Liver (tissue), 9 donors: ENCODE results near the gene EFHD1. TPM values are rescaled to one million over a fixed set of nuclear protein-coding genes. Genes with fewer than 3 reads are reported as not detected.

ENCODE experiments used
- DNase-seq: peaks from one replicate; pipeline ENCODE4 v3.0.0-alpha.2; 2017; ENCODE audit warnings: low spot score
- H3K27ac ChIP-seq, 2 donors: one replicate each; pipeline ENCODE4 v1.7.0; 2013; ENCODE audit warnings: inconsistent platforms in 2 of 2, low read length in 2 of 2, control low read depth in 1 of 2, low read depth in 1 of 2, mild to moderate bottlenecking in 1 of 2
- H3K27me3 ChIP-seq, 4 donors: one replicate each; pipeline versions ENCODE4 v1.6.1 to v1.7.0; 2013; ENCODE audit warnings: low read length in 3 of 4, inconsistent platforms in 1 of 4, mild to moderate bottlenecking in 1 of 4, moderate library complexity in 1 of 4; ENCODE audit not compliant: control insufficient read depth in 4 of 4, insufficient read depth in 4 of 4
- H3K36me3 ChIP-seq, 4 donors: one replicate each; pipeline versions ENCODE4 v1.6.1 to v1.7.0; 2013; ENCODE audit warnings: low read length in 3 of 4, mild to moderate bottlenecking in 3 of 4, low read depth in 1 of 4, moderate library complexity in 1 of 4; ENCODE audit not compliant: control insufficient read depth in 4 of 4, insufficient read depth in 3 of 4
- H3K4me1 ChIP-seq, 4 donors: one replicate each; pipeline versions ENCODE4 v1.6.1 to v1.7.0; 2013; ENCODE audit warnings: low read length in 3 of 4, mild to moderate bottlenecking in 3 of 4, moderate library complexity in 1 of 4; ENCODE audit not compliant: control insufficient read depth in 4 of 4, insufficient read depth in 4 of 4
- H3K4me3 ChIP-seq, 3 donors: one replicate each; pipeline versions ENCODE4 v1.6.1 to v1.7.0; 2013; ENCODE audit warnings: low read length in 3 of 3, control low read depth in 1 of 3, low read depth in 1 of 3, mild to moderate bottlenecking in 1 of 3
- H3K9ac ChIP-seq, 2 donors: one replicate each; pipeline ENCODE4 v1.7.0; 2013; ENCODE audit warnings: low read length in 2 of 2, mild to moderate bottlenecking in 2 of 2, moderate library complexity in 2 of 2, control low read depth in 1 of 2, low read depth in 1 of 2
- H3K9me3 ChIP-seq, 4 donors: one replicate each; pipeline versions ENCODE4 v1.6.1 to v1.7.0; 2013; ENCODE audit warnings: low read length in 3 of 4; ENCODE audit not compliant: control insufficient read depth in 4 of 4
- ATF3 ChIP-seq: IDR thresholded peaks from 2 replicates; pipeline ENCODE4 v1.6.1; 2016; ENCODE audit warnings: antibody characterized with exemption
- CTCF ChIP-seq: fragments of 150-350 bp; IDR thresholded peaks from 2 replicates; pipeline ENCODE4 v1.5.1; 2017; ENCODE audit warnings: improper control_type of control experiment, low read depth, low read length; ENCODE audit not compliant: missing input control
- EGR1 ChIP-seq, 2 donors: IDR thresholded peaks; 2 replicates each; pipeline ENCODE4 v1.6.1; 2016 to 2018; ENCODE audit warnings: antibody characterized with exemption in 2 of 2, low read depth in 2 of 2
- FOXA1 ChIP-seq: IDR thresholded peaks from 2 replicates; pipeline ENCODE4 v1.6.1; 2016; ENCODE audit warnings: antibody characterized with exemption
- FOXA2 ChIP-seq: IDR thresholded peaks from 2 replicates; pipeline ENCODE4 v1.6.1; 2016; ENCODE audit warnings: antibody characterized with exemption
- GABPA ChIP-seq, 2 donors: IDR thresholded peaks in 1 of 2; conservative IDR thresholded peaks in 1 of 2; 2 replicates each; pipeline ENCODE4 v1.6.1; 2016; ENCODE audit warnings: antibody characterized with exemption in 2 of 2, mild to moderate bottlenecking in 1 of 2, moderate library complexity in 1 of 2
- HNF4A ChIP-seq, 2 donors: conservative IDR thresholded peaks; 2 replicates each; pipeline ENCODE4 v1.6.1; 2016; ENCODE audit warnings: antibody characterized with exemption in 2 of 2, mild to moderate bottlenecking in 2 of 2
- HNF4G ChIP-seq: IDR thresholded peaks from 2 replicates; pipeline ENCODE4 v1.6.1; 2016; ENCODE audit warnings: antibody characterized with exemption
- JUND ChIP-seq, 2 donors: IDR thresholded peaks; 2 replicates each; pipeline ENCODE4 v1.6.1; 2016; ENCODE audit warnings: antibody characterized with exemption in 2 of 2
- MAX ChIP-seq: IDR thresholded peaks from 2 replicates; pipeline ENCODE4 v1.6.1; 2016; ENCODE audit warnings: antibody characterized with exemption
- NR2F2 ChIP-seq: IDR thresholded peaks from 2 replicates; pipeline ENCODE4 v1.6.1; 2016; ENCODE audit warnings: antibody characterized with exemption
- RAD21 ChIP-seq, 2 donors: IDR thresholded peaks; 2 replicates each; pipeline ENCODE4 v1.6.1; 2016; ENCODE audit warnings: antibody characterized with exemption in 2 of 2, mild to moderate bottlenecking in 2 of 2
- REST ChIP-seq: IDR thresholded peaks from 2 replicates; pipeline ENCODE4 v1.6.1; 2016; ENCODE audit warnings: antibody characterized with exemption, mild to moderate bottlenecking
- RXRA ChIP-seq, 2 donors: IDR thresholded peaks; 2 replicates each; pipeline ENCODE4 v1.6.1; 2017 to 2018; ENCODE audit warnings: antibody characterized with exemption in 2 of 2, mild to moderate bottlenecking in 1 of 2
- SP1 ChIP-seq: IDR thresholded peaks from 2 replicates; pipeline ENCODE4 v1.6.1; 2018; ENCODE audit warnings: antibody characterized with exemption, mild to moderate bottlenecking
- TAF1 ChIP-seq: conservative IDR thresholded peaks from 2 replicates; pipeline ENCODE4 v1.6.1; 2016; ENCODE audit warnings: antibody characterized with exemption, mild to moderate bottlenecking
- YY1 ChIP-seq: IDR thresholded peaks from 2 replicates; pipeline ENCODE4 v1.6.1; 2016; ENCODE audit warnings: antibody characterized with exemption, mild to moderate bottlenecking
- ZBTB33 ChIP-seq: IDR thresholded peaks from 2 replicates; pipeline ENCODE4 v1.6.1; 2016; ENCODE audit warnings: antibody characterized with exemption
- WGBS: extraction: QIAGEN DNeasy Blood & Tissue Kit; methylation state at CpG from one replicate; pipeline ENCODE4 v1.1.7; 2013; 5-methylcytosine and 5-hydroxymethylcytosine counted together
- polyA plus RNA-seq, 2 donors: library from polyadenylated mRNA; stranded (reverse) in 1 of 2; unstranded in 1 of 2; fragments of 200-250 nt in 1 of 2; fragments of >200 nt in 1 of 2; fragmentation: Nextera tagmentation in 1 of 2; extraction: Ambion mirVana in 1 of 2; gene quantifications; one replicate each; pipeline versions ENCODE4 v1.2.1 to v1.2.3, GENCODE V29; 2013 to 2015
- total RNA-seq, 2 donors: library from RNA; depleted of rRNA; stranded (reverse); fragments of >200 nt; gene quantifications; one replicate each; pipeline ENCODE4 v1.2.3, GENCODE V29; 2014
- donor health status: healthy.
- donor health status: healthy.
- donor health status: healthy.
- donor health status: healthy.
- donor health status: healthy.

EFHD1 gene
- total and polyA plus RNA-seq, 4 donors = 3.3 to 28.5 (median 10.3) TPM

GRCh38 chr2:232646726-232647125 lies 13.3 kb downstream of the EFHD1 start:
- Histone ChIP-seq H3K27me3 (no peaks in the 10 kb centered on the region), H3K9me3 (no peaks in the 10 kb centered on the region), H3K4me3 (no peak overlapping the region), H3K9ac (no peak overlapping the region), H3K36me3 (no peaks in the 10 kb centered on the region), H3K4me1 (peaks cover 0 to 16% (median 9%) of the 10 kb centered on the region in 4 donors), H3K27ac (peak overlapping the region in 1 of 2 donors; percentile 72)
- TF ChIP-seq JUND (IDR thresholded peaks at IDR 0.05) (no peak), RAD21 (IDR thresholded peaks at IDR 0.05) (no peak), ATF3 (no peak), CTCF (no peak), FOXA1 (no peak)
- no peak for DNase-seq
- WGBS = 60% methylated on average over 6 of the region's 6 CpGs

GRCh38 chr2:232647261-232647660 lies 13.9 kb downstream of the EFHD1 start:
- no peak for DNase-seq
- peaks cover 0 to 21% (median 11%) of the 10 kb centered on the region in 4 donors for H3K4me1 ChIP-seq
- no peak overlapping the region for H3K4me3 ChIP-seq
- 33% methylated on average over 8 of the region's 8 CpGs for WGBS
- no peaks in the 10 kb centered on the region for H3K27me3 ChIP-seq
- H3K9me3 ChIP-seq = no peaks in the 10 kb centered on the region
- H3K9ac ChIP-seq = no peak overlapping the region
- TF ChIP-seq ATF3 (no peak), GABPA (IDR thresholded peaks at IDR 0.05 in 1 of 2, conservative IDR thresholded peaks at IDR 0.05 in 1 of 2) (no peak), FOXA1 (no peak), TAF1 (no peak), SP1 (no peak), YY1 (peak; percentile 75), NR2F2 (no peak), EGR1 (IDR thresholded peaks at IDR 0.05; ENCODE audit: low read depth in 2 of 2) (peak in 1 of 2 donors; percentile 68), RXRA (IDR thresholded peaks at IDR 0.05) (peak in 1 of 2 donors; percentile 81), JUND (IDR thresholded peaks at IDR 0.05) (no peak), MAX (peak; percentile 90), FOXA2 (no peak), HNF4A (conservative IDR thresholded peaks at IDR 0.05) (peak in 1 of 2 donors; percentile 83), RAD21 (IDR thresholded peaks at IDR 0.05) (no peak), REST (no peak), HNF4G (no peak), ZBTB33 (peak; percentile 33), CTCF (no peak)
- no peaks in the 10 kb centered on the region for H3K36me3 ChIP-seq
- H3K27ac ChIP-seq = peak overlapping the region in 1 of 2 donors; percentile 72
